Measurements from ENCODE around the gene VCPKMT.

DNA sequence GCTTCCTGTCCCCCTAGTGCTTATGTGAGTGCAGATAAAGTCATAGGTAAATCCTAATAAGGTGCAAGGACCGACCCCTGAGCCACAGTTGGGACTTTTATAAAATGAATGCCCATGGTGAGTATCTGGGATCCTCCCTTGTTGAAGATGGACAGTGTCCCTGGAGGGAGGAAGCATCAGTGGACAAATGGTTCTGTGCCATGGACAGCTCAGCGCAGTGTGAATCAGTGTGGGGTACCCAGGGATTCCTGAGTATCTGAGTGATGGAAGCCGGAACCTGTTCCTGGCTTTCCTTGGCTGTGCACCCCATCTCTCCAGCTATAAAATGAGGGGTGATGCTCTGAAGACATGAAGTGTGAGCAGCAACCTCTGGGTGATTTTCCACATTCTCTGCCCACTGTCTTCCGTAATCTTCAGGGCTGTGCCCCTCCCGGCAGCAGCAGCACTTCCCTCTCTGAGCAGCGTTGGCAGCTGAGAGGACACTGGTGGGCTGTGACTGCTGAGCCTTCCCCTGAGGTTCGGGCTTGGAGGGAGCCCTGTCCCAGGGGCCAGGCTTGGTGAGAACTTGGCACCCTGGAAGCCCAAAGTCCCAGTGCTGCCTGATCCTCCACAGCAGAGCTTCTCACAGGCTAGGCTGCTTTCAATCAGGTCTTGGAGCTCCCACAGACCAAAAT is 25.0 kb downstream of the VCPKMT start:
- TF ChIP-seq, protein P1, sequence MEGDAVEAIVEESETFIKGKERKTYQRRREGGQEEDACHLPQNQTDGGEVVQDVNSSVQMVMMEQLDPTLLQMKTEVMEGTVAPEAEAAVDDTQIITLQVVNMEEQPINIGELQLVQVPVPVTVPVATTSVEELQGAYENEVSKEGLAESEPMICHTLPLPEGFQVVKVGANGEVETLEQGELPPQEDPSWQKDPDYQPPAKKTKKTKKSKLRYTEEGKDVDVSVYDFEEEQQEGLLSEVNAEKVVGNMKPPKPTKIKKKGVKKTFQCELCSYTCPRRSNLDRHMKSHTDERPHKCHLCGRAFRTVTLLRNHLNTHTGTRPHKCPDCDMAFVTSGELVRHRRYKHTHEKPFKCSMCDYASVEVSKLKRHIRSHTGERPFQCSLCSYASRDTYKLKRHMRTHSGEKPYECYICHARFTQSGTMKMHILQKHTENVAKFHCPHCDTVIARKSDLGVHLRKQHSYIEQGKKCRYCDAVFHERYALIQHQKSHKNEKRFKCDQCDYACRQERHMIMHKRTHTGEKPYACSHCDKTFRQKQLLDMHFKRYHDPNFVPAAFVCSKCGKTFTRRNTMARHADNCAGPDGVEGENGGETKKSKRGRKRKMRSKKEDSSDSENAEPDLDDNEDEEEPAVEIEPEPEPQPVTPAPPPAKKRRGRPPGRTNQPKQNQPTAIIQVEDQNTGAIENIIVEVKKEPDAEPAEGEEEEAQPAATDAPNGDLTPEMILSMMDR (conservative IDR thresholded peaks at IDR 0.05; ENCODE audit: low read length): no peak
- TF ChIP-seq EZH2phosphoT487 (IDR thresholded peaks at IDR 0.05; ENCODE audit: borderline replicate concordance): no peak
